SHP77 (cell line): ENCODE results near the gene GPNMB.

ENCODE experiments used
- DNase-seq, 2 experiments: peaks; one replicate each; lab custom pipeline; 2025; lab: John Stamatoyannopoulos, UW

Gene GPNMB

GRCh38 chr7:23272275-23272674 lies 25.7 kb downstream of the GPNMB start:
- no peak for DNase-seq

DNA sequence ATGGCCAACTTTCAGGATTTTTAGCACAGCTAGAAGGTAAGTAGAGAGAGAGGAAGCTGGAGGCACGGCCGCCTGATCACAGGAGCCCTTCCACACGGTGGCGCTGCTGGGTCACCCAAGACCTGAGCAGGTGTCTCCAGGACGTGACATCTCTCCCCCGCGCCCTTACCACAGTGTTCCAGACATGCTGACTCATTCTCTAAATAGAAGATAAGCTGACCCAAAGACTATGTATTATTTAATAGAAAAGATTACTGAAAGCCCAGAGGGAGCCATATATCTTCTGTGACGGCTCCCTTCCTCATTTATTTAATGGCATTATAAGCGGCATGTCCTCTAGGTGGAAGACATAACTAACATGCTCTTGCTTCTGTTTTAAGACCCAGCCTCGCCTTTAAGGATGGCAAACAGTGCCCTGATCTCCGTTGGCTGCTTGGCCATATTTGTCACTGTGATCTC lies 26.6 kb downstream of the GPNMB start:
- peak; percentile 99 for DNase-seq

GRCh38 chr7:23275912-23276311 lies 29.3 kb downstream of the GPNMB start:
- no peak for DNase-seq

GRCh38 chr7:23276376-23276775 lies 29.8 kb downstream of the GPNMB start:
- DNase-seq, result peak in 1 of 2 experiments; percentile 16

- DNase-seq, result no peak
These were observed 30.4 kb downstream of the GPNMB start for GRCh38 chr7:23276947-23277346.

GRCh38 chr7:23277359-23277989 lies 30.9 kb downstream of the GPNMB start:
- peak; percentile 83 for DNase-seq

GRCh38 chr7:23279819-23280525 lies 33.4 kb downstream of the GPNMB start:
- no peak for DNase-seq

DNA sequence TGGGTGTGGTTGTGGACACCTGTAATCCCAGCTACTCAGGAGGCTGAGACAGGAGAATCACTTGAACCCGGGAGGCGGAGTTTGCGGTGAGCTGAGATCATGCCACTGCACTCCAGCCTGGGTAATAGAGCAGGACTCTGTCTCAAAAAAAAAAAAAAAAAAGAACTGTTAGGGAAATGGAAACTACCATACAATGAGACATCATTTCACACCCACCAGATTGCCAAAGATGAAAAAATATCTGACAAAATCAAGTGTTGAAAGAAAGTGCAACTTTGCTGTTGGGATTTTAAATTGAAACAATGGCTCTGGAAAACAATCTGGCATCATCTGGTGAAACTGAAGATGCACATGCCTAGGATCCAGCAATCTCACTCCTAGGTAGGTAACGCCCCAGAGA lies 36.5 kb downstream of the GPNMB start:
- no peak for DNase-seq

DNA sequence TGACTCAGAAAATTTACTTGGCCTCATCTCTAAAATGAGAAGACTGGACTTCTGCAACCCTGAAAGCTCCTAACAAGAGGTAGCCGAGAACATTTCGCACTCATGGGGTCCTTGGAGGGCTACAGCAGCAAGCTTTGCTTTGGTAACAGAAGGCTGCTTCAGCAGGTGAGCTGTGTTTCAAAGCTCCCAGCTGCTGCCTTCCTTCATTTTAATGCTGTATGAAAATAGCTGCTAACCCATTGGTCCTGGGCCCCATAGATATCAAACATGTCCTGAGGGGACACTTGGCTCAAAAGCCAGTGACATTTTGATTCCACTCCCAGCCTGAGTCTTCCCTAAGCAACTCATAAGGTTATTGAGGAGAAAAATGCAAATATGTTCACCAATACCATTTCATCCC lies 38.3 kb downstream of the GPNMB start:
- DNase-seq, result no peak

DNA sequence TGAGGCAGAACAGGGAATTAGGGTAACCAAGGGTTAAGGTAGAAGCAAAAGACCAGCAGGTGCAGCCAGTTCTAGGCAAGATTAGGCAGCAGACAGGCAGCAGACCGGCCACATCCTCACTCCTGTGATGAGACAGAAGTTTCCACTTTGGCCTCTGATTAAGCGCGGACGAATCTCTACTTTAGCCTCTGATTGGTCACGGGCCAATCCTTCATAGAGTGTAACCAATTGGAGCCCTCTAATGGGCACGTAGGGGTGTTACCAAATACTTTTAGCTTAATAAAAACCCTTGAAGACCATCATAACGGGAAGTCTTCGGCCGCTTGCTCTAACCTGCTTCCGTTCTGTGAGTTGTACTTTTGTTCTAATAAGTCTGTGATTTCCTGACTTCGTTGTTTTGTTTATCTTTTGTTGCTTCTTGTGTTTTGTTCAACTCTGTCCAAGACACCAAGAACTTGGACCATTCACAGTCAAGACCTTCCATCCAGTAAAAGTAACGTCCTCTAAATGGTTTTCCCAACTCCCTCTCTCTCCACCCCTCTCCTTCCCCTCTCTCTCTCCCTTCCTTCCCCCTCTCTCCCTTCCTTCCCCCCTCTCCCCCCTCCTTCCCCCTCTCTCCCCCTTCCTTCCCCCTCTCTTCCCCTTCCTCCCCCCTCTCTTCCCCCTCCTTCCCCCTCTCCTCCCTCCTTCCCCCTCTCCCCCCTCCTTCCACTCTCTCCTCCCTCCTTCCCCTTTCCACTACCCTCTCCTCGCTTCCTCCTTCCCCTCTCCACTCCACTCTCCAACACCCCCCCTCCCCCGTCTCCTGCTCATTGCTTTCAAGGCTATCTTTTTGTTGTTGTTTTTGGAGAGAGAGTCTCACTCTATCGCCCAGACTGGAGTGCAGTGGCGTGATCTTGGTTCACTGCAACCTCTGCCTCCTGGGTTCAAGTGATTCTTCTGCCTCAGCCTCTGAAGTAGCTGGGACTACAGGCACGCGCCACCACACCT lies 39.4 kb downstream of the GPNMB start:
- no peak for DNase-seq

DNA sequence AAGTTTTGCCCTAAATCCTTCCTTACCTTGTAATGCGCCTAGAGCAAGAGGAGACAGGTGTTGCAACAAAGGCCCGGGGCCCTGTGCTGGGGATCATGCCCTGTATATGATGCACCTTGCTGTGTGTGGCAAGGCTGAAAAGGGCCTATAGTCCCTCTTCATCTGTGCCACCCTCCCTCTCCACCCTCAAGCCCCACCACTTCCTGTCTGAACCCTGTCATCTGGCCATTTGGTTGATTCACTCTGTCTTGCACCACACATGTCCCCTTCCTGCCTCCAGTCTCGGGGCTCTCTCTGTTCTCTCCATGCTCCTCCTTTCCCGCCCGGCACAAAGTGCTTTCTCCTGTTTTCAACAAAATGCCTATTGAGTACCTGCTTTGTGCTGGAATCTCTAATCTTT lies 41.0 kb downstream of the GPNMB start:
- DNase-seq, result no peak

- DNase-seq, result no peak
These were observed 44.4 kb downstream of the GPNMB start for GRCh38 chr7:23290993-23291392.

DNA sequence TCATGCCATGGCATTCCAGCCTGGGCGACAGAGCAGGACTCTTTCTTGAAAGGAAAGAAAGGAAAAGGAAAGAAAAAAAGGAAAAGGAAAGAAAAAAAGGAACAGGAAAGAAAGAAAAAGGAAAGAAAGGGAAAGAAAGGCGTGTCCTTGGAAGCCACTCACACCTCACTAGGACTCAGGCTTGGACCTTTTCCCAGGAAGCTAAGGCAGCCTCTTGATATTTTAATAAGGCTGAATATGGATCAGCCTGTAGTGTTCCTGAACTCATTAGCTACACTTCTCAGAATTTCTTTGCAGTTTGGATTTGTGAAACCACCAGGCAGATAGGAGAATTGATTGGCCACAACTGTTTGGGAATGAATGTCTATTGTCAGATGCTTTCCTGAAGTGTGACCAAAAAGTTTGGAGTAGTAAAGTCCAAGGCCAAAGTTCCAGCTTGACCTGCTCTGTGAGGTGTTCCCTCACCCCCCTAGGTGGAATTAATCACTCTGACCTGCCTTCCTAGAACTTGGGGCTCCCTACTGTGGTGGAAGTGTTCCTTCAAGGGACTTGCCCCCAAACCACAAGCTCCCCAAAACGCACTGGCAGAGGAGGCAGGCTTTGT lies 45.5 kb downstream of the GPNMB start:
- DNase-seq, result no peak

GRCh38 chr7:23292623-23293022 lies 46.0 kb downstream of the GPNMB start:
- no peak for DNase-seq

GRCh38 chr7:23293500-23294073 lies 47.0 kb downstream of the GPNMB start:
- DNase-seq, result no peak

DNA sequence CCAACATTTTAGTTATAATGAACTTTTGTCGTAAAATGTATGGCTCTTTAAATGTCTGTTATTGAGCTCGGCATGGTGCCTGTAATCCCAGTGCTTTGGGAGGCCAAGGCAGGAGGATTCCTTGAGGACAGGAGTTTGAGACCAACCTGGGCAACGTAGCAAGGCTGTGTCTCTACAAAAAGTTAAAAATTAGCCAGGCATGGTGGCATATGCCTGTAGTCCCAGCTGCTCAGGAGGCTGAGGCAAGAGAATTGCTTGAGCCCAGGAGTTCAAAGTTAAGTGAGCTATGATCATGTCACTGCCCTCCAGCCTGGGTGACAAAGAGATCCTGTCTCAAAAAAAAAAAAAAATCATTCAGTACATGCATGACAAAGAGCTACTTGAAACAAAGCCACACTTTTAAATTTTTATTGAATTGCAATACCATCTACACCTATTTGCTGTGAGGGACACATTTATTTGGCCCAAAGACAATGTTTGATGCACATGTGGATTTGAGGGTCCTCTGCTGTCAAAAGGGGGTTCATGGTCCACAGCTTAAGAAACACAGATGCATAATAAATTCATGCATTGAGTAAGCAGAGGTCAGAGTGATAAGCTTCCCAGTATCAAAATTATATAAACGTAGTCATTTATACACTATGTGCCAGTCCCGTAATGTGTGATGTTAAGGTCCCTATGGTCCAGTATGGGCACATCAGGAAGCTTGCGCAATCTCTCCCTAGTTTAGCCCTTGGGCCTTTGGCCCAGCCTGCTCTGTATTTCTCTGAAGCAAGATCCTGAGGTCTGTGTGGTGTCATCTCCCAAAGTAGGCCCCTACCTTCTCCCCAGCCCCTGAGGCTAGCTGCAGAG lies 48.2 kb downstream of the GPNMB start:
- DNase-seq, result no peak

DNA sequence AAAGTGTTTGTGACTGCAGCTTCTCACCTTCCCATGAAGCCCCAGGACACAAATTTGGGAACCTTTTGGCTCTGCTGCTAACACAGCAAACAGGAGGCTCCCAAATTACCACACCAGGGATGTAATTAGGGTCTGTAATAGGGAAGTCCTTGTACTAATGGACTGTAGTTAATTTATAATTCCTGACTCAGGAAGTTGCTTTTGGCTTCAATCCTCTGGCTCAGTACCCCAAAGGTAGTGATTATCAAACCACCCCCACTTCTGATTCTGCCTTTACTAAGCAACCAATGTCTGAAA lies 48.8 kb downstream of the GPNMB start:
- DNase-seq, result no peak

DNA sequence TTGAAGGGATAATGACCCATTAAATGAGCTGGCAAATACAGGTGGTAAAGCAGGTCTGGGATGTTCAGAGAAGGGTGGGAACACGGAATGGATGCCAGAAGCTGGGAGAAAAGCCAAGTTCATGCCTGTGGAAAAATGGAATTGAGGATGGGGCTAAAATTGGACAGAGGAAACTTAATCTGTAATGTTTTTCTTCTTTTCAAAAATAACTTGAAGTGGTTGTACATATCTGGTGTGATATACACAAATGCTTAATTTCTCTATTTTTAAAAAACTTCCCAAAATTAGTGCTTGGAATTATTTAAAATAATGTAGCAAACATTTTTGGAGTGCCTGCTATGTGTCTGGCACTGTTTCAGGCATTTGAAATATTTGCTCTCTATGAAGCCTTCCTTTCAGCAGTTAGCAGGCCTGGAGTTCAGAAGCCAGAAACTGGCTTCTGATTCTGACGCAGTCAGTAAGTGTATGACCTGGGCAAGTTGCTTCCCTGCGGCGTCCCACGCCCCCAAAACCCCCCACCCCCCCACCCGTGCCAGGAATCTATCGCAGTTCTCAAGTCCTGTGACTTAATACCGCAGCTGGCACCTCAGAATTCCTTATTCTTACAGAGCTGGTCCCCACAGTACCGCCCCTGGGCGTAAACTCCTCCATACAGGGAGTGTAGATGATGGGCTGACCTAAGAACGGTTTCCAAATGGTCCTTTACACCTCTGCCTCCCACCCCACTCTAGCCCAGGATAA lies 51.7 kb downstream of the GPNMB start:
- DNase-seq, result no peak

DNA sequence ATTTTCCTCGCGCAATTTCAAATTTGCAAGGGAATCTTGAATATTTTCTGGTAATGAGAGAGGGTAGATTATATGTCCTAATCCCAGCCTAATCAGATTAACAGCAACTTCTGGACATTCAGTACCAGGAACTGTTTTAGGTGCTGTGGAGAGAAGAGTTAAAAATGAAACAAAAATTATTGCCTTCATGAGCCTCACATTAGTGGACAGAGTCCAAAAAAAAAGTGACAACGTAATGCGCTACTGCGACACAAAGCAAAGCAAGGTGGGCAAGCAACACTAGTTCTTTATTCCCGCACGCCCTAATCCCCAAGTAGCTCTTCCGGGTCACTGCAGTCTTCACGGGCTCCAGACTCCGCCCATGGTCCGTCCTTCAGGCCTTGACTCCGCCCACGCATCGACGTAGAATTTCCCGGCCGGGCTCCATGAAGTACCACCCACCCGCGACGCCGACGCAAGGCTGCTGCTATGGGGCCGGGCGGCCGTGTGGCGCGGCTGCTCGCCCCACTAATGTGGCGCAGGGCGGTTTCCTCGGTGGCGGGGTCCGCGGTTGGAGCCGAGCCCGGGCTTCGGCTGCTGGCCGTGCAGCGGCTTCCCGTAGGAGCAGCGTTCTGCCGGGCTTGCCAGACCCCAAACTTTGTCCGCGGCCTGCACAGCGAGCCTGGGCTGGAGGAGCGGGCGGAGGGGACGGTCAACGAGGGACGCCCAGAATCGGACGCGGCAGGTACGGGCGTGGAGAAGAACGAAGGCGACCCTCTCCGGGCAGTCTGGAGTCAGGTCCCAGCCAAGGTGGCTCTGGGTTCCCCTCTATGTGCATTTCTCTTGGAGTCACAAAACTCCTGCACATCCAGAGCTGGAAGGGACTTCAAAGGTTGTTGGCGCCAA lies 52.6 kb downstream of the GPNMB start, which contains the start of gene MALSU1:
Gene MALSU1, plus strand, starts transcription at position 455 of the 885 bp plus-strand sequence. Its CDS starts 14 bp downstream, at position 469.
- peak; percentile 98 for DNase-seq
